HEK293T (cell line): Measurements from ENCODE around the gene TFB1M.

Experiments
- BHLHE40 ChIP-seq: fragments of 450-650 bp; IDR thresholded peaks from 2 replicates; pipeline ENCODE4 v1.6.1; 2016; ENCODE audit warnings: mild to moderate bottlenecking, moderate library complexity, borderline replicate concordance
- ELF4 ChIP-seq: fragments of 450-650 bp; IDR thresholded peaks from 2 replicates; pipeline ENCODE4 v1.6.1; 2017; ENCODE audit warnings: antibody characterized with exemption
- FOXK2 ChIP-seq: fragments of 450-650 bp; IDR thresholded peaks from 2 replicates; pipeline ENCODE4 v1.6.1; 2016; ENCODE audit warnings: mild to moderate bottlenecking
- FOXM1 ChIP-seq: fragments of 450-650 bp; IDR thresholded peaks from 2 replicates; pipeline ENCODE4 v1.6.1; 2017; ENCODE audit warnings: mild to moderate bottlenecking, borderline replicate concordance
- NFRKB ChIP-seq: fragments of 450-650 bp; IDR thresholded peaks from 2 replicates; pipeline ENCODE4 v1.6.1; 2016; ENCODE audit warnings: mild to moderate bottlenecking, moderate library complexity
- SP1 ChIP-seq: fragments of 450-650 bp; IDR thresholded peaks from 2 replicates; pipeline ENCODE4 v1.6.1; 2017
- SUZ12 ChIP-seq: fragments of 450-650 bp; IDR thresholded peaks from 2 replicates; pipeline ENCODE4 v1.6.1; 2016; ENCODE audit warnings: mild to moderate bottlenecking
- ZNF384 ChIP-seq: fragments of 450-650 bp; IDR thresholded peaks from 2 replicates; pipeline ENCODE4 v1.6.1; 2016

DNA sequence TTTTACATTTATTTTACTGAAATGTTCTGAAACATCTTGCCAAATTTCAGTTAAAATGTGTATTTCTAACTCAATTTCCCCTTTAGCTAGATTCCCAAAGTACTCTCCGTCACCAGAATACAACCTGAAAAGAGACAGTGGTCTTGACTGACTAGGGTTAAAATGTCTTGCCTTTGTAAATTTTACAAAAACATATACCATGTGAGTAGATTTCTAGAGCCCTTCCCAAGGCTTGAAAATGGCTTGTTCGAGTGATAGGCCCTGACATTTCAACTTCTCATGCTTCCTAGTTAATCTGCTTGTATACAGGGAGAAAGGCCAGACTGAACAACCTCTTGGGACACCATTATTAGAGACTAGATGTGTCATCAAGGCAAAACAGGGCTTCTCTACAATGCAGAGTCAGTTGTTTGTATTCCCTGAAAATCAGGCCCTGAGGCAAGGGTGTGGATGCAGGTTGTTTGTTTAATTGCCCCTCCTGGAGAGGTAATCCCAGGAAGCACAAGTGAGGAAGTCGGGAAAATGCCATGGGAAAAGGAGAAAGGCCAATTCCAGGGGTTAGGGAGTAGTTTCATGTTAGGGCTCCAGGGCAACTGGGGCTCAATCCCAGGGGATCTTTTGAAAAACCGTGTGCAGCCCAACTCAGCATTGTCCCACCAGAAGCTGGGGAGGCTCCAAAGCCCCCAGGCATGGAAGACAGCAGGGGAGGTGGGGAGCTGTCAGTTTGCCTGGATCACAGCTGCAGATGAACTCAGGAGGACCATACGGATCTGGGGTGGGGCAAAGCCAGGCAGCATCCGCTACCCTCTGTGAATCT lies 11.6 kb upstream of the TFB1M start:
- no peak for TF ChIP-seq BHLHE40
- no peak for TF ChIP-seq SUZ12
- TF ChIP-seq NFRKB = no peak
- no peak for TF ChIP-seq ELF4
- no peak for TF ChIP-seq ZNF384
- no peak for TF ChIP-seq FOXM1
- no peak for TF ChIP-seq SP1
- no peak for TF ChIP-seq FOXK2
